HG02840 (cell line): ENCODE results near the gene ATF5.
"Not testable (repeated sequence)": the region's sequence is repeated elsewhere in the genome, so short reads cannot be mapped to it uniquely, and the experiment has no call there.

Experiments used
- ATAC-seq: cut with Tn5 transposase; IDR thresholded peaks from one replicate; pipeline ENCODE4 v1.9.1; 2021; ENCODE audit warnings: mild to moderate bottlenecking, moderate library complexity, moderate number of reproducible peaks; ENCODE audit not compliant: unreplicated experiment, low FRiP score

The ATF5 gene

GRCh38 chr19:49940482-49940791 is 11.4 kb downstream of the ATF5 start:
- no peak for ATAC-seq

- ATAC-seq: not testable (repeated sequence)
Observed at GRCh38 chr19:49944567-49944966, 15.6 kb downstream of the ATF5 start.

- no peak for ATAC-seq
Observed at GRCh38 chr19:49946415-49946814, 17.4 kb downstream of the ATF5 start.

- ATAC-seq: no peak
Observed at GRCh38 chr19:49949742-49950589, 21.0 kb downstream of the ATF5 start.

GRCh38 chr19:49950590-49950948 is 21.6 kb downstream of the ATF5 start:
- ATAC-seq: no peak

GRCh38 chr19:49950956-49951526 is 22.0 kb downstream of the ATF5 start:
- ATAC-seq: no peak

- no peak for ATAC-seq
Observed at GRCh38 chr19:49951806-49952478, 22.9 kb downstream of the ATF5 start.

- no peak for ATAC-seq
Observed at GRCh38 chr19:49952479-49952836, 23.5 kb downstream of the ATF5 start.

- no peak for ATAC-seq
Observed at GRCh38 chr19:49952906-49953305, 23.9 kb downstream of the ATF5 start.

GRCh38 chr19:49953416-49953815 is 24.4 kb downstream of the ATF5 start:
- ATAC-seq: no peak

GRCh38 chr19:49954092-49954829 is 25.3 kb downstream of the ATF5 start:
- ATAC-seq: no peak

GRCh38 chr19:49954933-49955332 is 25.9 kb downstream of the ATF5 start:
- no peak for ATAC-seq

- ATAC-seq: no peak
Observed at GRCh38 chr19:49956115-49956495, 27.1 kb downstream of the ATF5 start.

GRCh38 chr19:49957262-49957915 is 28.4 kb downstream of the ATF5 start:
- ATAC-seq: no peak

GRCh38 chr19:49958144-49958543 is 29.1 kb downstream of the ATF5 start:
- ATAC-seq: not testable (repeated sequence)

GRCh38 chr19:49958596-49958995 is 29.6 kb downstream of the ATF5 start:
- not testable (repeated sequence) for ATAC-seq

- ATAC-seq: not testable (repeated sequence)
Observed at GRCh38 chr19:49959892-49960291, 30.9 kb downstream of the ATF5 start.

GRCh38 chr19:49960980-49961379 is 32.0 kb downstream of the ATF5 start, which contains the start of gene SIGLEC11:
Gene SIGLEC11 (minus strand): TSS chr19:49961172. CDS start chr19:49961081, 91 bp downstream.
- ATAC-seq: not testable (repeated sequence)

GRCh38 chr19:49968279-49968922 is 39.4 kb downstream of the ATF5 start:
- no peak for ATAC-seq

- ATAC-seq: not testable (repeated sequence)
Observed at GRCh38 chr19:49969355-49969754, 40.4 kb downstream of the ATF5 start.
